IMR-90 (cell line): Measurements from ENCODE around the gene CYSTM1. TPM values are rescaled to one million over a fixed set of nuclear protein-coding genes. Genes with fewer than 3 reads are reported as not detected.

Experiments used
- ATAC-seq: fragments of 200-7000 bp; cut with Tn5 transposase; 2 replicates; pipeline ENCODE4 v1.9.1; 2020; ENCODE audit warnings: low read depth, mild to moderate bottlenecking, moderate library complexity
- BruUV-seq: library from RNA; stranded (reverse); fragments of 400-500 nt; replicated peaks from 2 replicates; lab custom pipeline; 2021; lab: Mats Ljungman, UMichigan
- CTCF ChIA-PET: fragments of 300-600 bp; formaldehyde crosslinking; extraction: SDS; loops from one replicate; lab custom pipeline; 2021; ENCODE audit warnings: antibody characterized with exemption; lab: Yijun Ruan, JAX
- POLR2A ChIA-PET: fragments of 300-600 bp; sonication (Branson Sonifier 250); formaldehyde crosslinking; loops from one replicate; lab custom pipeline; 2022; ENCODE audit warnings: antibody characterized with exemption; ENCODE audit not compliant: unreplicated experiment; lab: Charles Lee
- DNase-seq: peaks from one replicate; pipeline ENCODE4 v3.0.0; 2013
- H2AFZ ChIP-seq: replicated peaks from 2 replicates; pipeline ENCODE3; 2013; ENCODE audit warnings: low read length, mild to moderate bottlenecking; ENCODE audit not compliant: poor library complexity
- H2AK5ac ChIP-seq: 2 replicates; pipeline ENCODE4 v1.6.1; 2013; ENCODE audit warnings: low read depth, low read length, inconsistent platforms
- H2AK9ac ChIP-seq: replicated peaks from 2 replicates; pipeline ENCODE3; 2013; ENCODE audit warnings: mild to moderate bottlenecking, low read depth, low read length, moderate library complexity; ENCODE audit not compliant: poor library complexity
- H2BK120ac ChIP-seq: 2 replicates; pipeline ENCODE4 v1.6.1; 2013; ENCODE audit warnings: low read depth, low read length, inconsistent platforms
- H2BK15ac ChIP-seq: 3 replicates; pipeline ENCODE4 v1.6.1; 2013; ENCODE audit warnings: low read depth, low read length, inconsistent platforms
- H2BK20ac ChIP-seq: 2 replicates; pipeline ENCODE4 v1.6.1; 2013; ENCODE audit warnings: low read depth, mild to moderate bottlenecking, inconsistent platforms, low read length, moderate library complexity
- H2BK5ac ChIP-seq: 2 replicates; pipeline ENCODE4 v1.6.1; 2013; ENCODE audit warnings: mild to moderate bottlenecking, low read depth, low read length, inconsistent platforms; ENCODE audit not compliant: poor library complexity, severe bottlenecking
- H3K14ac ChIP-seq: replicated peaks from 2 replicates; pipeline ENCODE4 v1.6.1; 2013; ENCODE audit warnings: low read depth, low read length, inconsistent platforms
- H3K18ac ChIP-seq: 2 replicates; pipeline ENCODE4 v1.6.1; 2013; ENCODE audit warnings: low read depth, low read length, control low read depth
- H3K23ac ChIP-seq: 2 replicates; pipeline ENCODE4 v1.6.1; 2013; ENCODE audit warnings: low read depth, low read length, inconsistent platforms
- H3K27ac ChIP-seq: 2 replicates; pipeline ENCODE4 v1.5.1; 2013; ENCODE audit warnings: mild to moderate bottlenecking, control low read depth, low read length; ENCODE audit not compliant: insufficient read depth
- H3K27me3 ChIP-seq: 2 replicates; pipeline ENCODE4 v1.6.1; 2013; ENCODE audit warnings: low read length; ENCODE audit not compliant: control insufficient read depth, insufficient read depth
- H3K36me3 ChIP-seq: 2 replicates; pipeline ENCODE4 v1.6.1; 2013; ENCODE audit warnings: low read length, mixed read lengths; ENCODE audit not compliant: control insufficient read depth, insufficient read depth
- H3K4ac ChIP-seq: 2 replicates; pipeline ENCODE4 v1.6.1; 2013; ENCODE audit warnings: low read depth, low read length, inconsistent platforms
- H3K4me1 ChIP-seq: 2 replicates; pipeline ENCODE4 v1.6.1; 2013; ENCODE audit warnings: low read length, mixed read lengths; ENCODE audit not compliant: control insufficient read depth, insufficient read depth
- H3K4me2 ChIP-seq: 2 replicates; pipeline ENCODE4 v1.6.1; 2013; ENCODE audit warnings: low read depth, mild to moderate bottlenecking, control low read depth, low read length, moderate library complexity
- H3K4me3 ChIP-seq: 2 replicates; pipeline ENCODE4 v1.5.1; 2013; ENCODE audit warnings: low read depth, mild to moderate bottlenecking, control low read depth, low read length, moderate library complexity; ENCODE audit not compliant: insufficient read depth
- H3K56ac ChIP-seq: 2 replicates; pipeline ENCODE4 v1.6.1; 2013; ENCODE audit warnings: low read length, inconsistent platforms; ENCODE audit not compliant: insufficient read depth; ENCODE audit errors: extremely low read depth
- H3K79me1 ChIP-seq, 2 experiments: 2 replicates each; pipeline ENCODE4 v1.6.1; 2013; ENCODE audit warnings: low read length in 2 of 2, inconsistent platforms in 1 of 2, low read depth in 1 of 2
- H3K9ac ChIP-seq: 2 replicates; pipeline ENCODE4 v1.6.1; 2013; ENCODE audit warnings: low read depth, low read length, control low read depth
- H3K9me1 ChIP-seq: 2 replicates; pipeline ENCODE4 v1.6.1; 2013; ENCODE audit warnings: low read length, inconsistent platforms; ENCODE audit not compliant: insufficient read depth
- H3K9me3 ChIP-seq: 2 replicates; pipeline ENCODE4 v1.6.1; 2013; ENCODE audit warnings: low read length; ENCODE audit not compliant: control insufficient read depth, insufficient read depth
- H4K20me1 ChIP-seq: 2 replicates; pipeline ENCODE4 v1.6.1; 2013; ENCODE audit warnings: low read length, inconsistent platforms; ENCODE audit not compliant: insufficient read depth
- H4K5ac ChIP-seq: 2 replicates; pipeline ENCODE4 v1.6.1; 2013; ENCODE audit warnings: mild to moderate bottlenecking, low read depth, low read length, control low read depth
- H4K8ac ChIP-seq, 2 experiments: 2 replicates each; pipeline ENCODE4 v1.6.1; 2013; ENCODE audit warnings: low read depth in 2 of 2, low read length in 2 of 2, control low read depth in 1 of 2, inconsistent platforms in 1 of 2
- H4K91ac ChIP-seq: 2 replicates; pipeline ENCODE4 v1.6.1; 2013; ENCODE audit warnings: low read depth, low read length, inconsistent platforms; ENCODE audit not compliant: insufficient read depth
- BHLHE40 ChIP-seq: fragments of 150-350 bp; IDR thresholded peaks from 2 replicates; pipeline ENCODE4 v1.6.1; 2016; ENCODE audit warnings: mild to moderate bottlenecking, low read depth, low read length
- CEBPB ChIP-seq: IDR thresholded peaks from 2 replicates; pipeline ENCODE4 v1.6.1; 2012; ENCODE audit warnings: low read depth, low read length, improper control_type of control experiment
- CHD1 ChIP-seq: IDR thresholded peaks from 2 replicates; pipeline ENCODE4 v1.6.1; 2012; ENCODE audit warnings: low read depth, low read length, improper control_type of control experiment
- FOS ChIP-seq: fragments of 150-350 bp; IDR thresholded peaks from 2 replicates; pipeline ENCODE4 v1.6.1; 2016; ENCODE audit warnings: low read depth, low read length
- MAFK ChIP-seq: IDR thresholded peaks from 2 replicates; pipeline ENCODE4 v1.6.1; 2012; ENCODE audit warnings: low read depth, low read length, improper control_type of control experiment
- MAZ ChIP-seq: IDR thresholded peaks from 2 replicates; pipeline ENCODE4 v1.6.1; 2012; ENCODE audit warnings: low read depth, mild to moderate bottlenecking, low read length, improper control_type of control experiment, moderate library complexity, borderline replicate concordance
- MXI1 ChIP-seq: IDR thresholded peaks from 2 replicates; pipeline ENCODE4 v1.6.1; 2012; ENCODE audit warnings: low read depth, mild to moderate bottlenecking, low read length, moderate library complexity, borderline replicate concordance
- NFE2L2 ChIP-seq: fragments of 150-350 bp; IDR thresholded peaks from 2 replicates; pipeline ENCODE4 v1.6.1; 2016; ENCODE audit warnings: low read depth, mild to moderate bottlenecking, low read length
- POLR2A ChIP-seq: IDR thresholded peaks from 2 replicates; pipeline ENCODE4 v1.6.1; 2012; ENCODE audit warnings: mild to moderate bottlenecking, low read depth, low read length
- RAD21 ChIP-seq: IDR thresholded peaks from 2 replicates; pipeline ENCODE4 v1.6.1; 2012; ENCODE audit warnings: low read length, improper control_type of control experiment
- RCOR1 ChIP-seq: IDR thresholded peaks from 2 replicates; pipeline ENCODE4 v1.6.1; 2012; ENCODE audit warnings: mild to moderate bottlenecking, low read length, improper control_type of control experiment; ENCODE audit not compliant: insufficient replicate concordance
- RFX5 ChIP-seq: IDR thresholded peaks from 2 replicates; pipeline ENCODE4 v1.8.0; 2012; ENCODE audit warnings: low read depth, mild to moderate bottlenecking, low read length, moderate library complexity
- SMC3 ChIP-seq: fragments of 150-350 bp; IDR thresholded peaks from 2 replicates; pipeline ENCODE4 v1.6.1; 2016; ENCODE audit warnings: low read depth, mild to moderate bottlenecking, antibody characterized with exemption, low read length, moderate library complexity
- WGBS, 2 experiments: methylation state at CpG; one replicate each; pipeline versions ENCODE4 v1.1.5 to v1.1.7; 2013; ENCODE audit warnings: missing lambda C conversion rate in 2 of 2; ENCODE audit not compliant: insufficient read length in 1 of 2; ENCODE audit errors: extremely low coverage in 2 of 2; 5-methylcytosine and 5-hydroxymethylcytosine counted together
- dilution Hi-C: fragments of 300-500 bp; cut with HindIII; formaldehyde crosslinking; loops from one replicate; pipeline ENCODE4 v1.14.3; 2018; ENCODE audit warnings: low sequenced_read_pairs; ENCODE audit not compliant: unreplicated experiment
- in situ Hi-C: fragments of 300-500 bp; cut with MboI; formaldehyde crosslinking; loops from 3 replicates; pipeline ENCODE4 v1.14.3; 2019; ENCODE audit warnings: low sequenced_read_pairs, inconsistent platforms, mixed read lengths
- intact Hi-C: fragments of 100-400 bp; cut with micrococcal nuclease; formaldehyde crosslinking; loops from 2 replicates; pipeline ENCODE4 v1.10.0; 2022
- polyA plus RNA-seq, 3 experiments: library from polyadenylated mRNA; depleted of rRNA; stranded (reverse); fragments of >200 nt; gene quantifications; 2 replicates each; pipeline ENCODE4 v1.2.3, GENCODE V29; 2012; ENCODE audit warnings: low replicate concordance in 1 of 3
- total RNA-seq: library from RNA; depleted of rRNA; stranded (reverse); fragments of >200 nt; gene quantifications from 2 replicates; pipeline ENCODE4 v1.2.3, GENCODE V29; 2012
- TF ChIP-seq, protein P1 (sequence below): fragments of 150-350 bp; IDR thresholded peaks from 2 replicates; pipeline ENCODE4 v1.6.1; 2017; ENCODE audit warnings: mild to moderate bottlenecking, antibody characterized with exemption, low read length, low read depth
- TF ChIP-seq, protein P2 (sequence below): fragments of 150-350 bp; IDR thresholded peaks from 2 replicates; pipeline ENCODE4 v1.6.1; 2016; ENCODE audit warnings: low read depth, mild to moderate bottlenecking, low read length, moderate library complexity, borderline replicate concordance
- TF ChIP-seq, protein P3 (sequence below): conservative IDR thresholded peaks from 2 replicates; pipeline ENCODE4 v1.5.1; 2012; ENCODE audit warnings: mild to moderate bottlenecking, low read depth, low read length, improper control_type of control experiment

Gene CYSTM1
- total and polyA plus RNA-seq, 2 of the 4 experiments (the other 2 are of a cell fraction) = 7.3 to 15.0 TPM

DNA sequence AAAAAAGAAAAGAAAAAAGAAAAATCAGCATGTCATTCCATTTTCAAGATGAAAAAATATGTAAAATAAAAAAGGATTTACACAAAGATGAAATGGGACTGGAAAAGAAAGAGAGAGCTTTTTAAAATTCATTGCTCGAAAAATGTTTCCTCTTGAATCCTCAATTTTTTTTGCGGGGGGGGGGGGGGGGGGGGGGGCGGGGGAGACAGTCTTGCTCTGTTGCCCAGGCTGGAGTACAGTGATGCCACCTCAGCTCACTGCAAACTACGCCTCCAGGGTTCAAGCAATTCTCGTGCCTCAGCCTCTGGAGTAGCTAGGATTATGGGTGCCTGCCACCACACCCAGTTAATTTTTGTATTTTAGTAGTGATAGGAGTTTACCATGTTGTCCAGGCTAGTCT lies 111.4 kb downstream of the CYSTM1 start:
- Histone ChIP-seq H3K4me1 (peaks cover 2% of the 10 kb centered on the region), H2AK5ac (no peak overlapping the region), H2BK120ac (no peak overlapping the region), H3K23ac (no peak overlapping the region), H2BK15ac (no peak overlapping the region), H3K27me3 (no peaks in the 10 kb centered on the region), H3K14ac (no peak overlapping the region), H3K4me2 (no peak overlapping the region), H2AFZ (no peak overlapping the region), H3K79me1 (peaks cover 35 to 66% of the 10 kb centered on the region in 2 experiments), H3K56ac (no peak overlapping the region), H4K5ac (no peak overlapping the region), H3K9me1 (no peaks in the 10 kb centered on the region; the same call in 1 of the 2 replicates), H3K18ac (no peak overlapping the region), H3K27ac (no peak overlapping the region), H3K9me3 (no peaks in the 10 kb centered on the region), H4K91ac (no peak overlapping the region), H2AK9ac (no peak overlapping the region), H4K8ac (no peak overlapping the region), H2BK5ac (no peak overlapping the region), H3K4me3 (no peak overlapping the region), H3K36me3 (no peaks in the 10 kb centered on the region), H3K9ac (no peak overlapping the region), H2BK20ac (no peak overlapping the region), H4K20me1 (peaks cover 17% of the 10 kb centered on the region; the same call in 1 of the 2 replicates), H3K4ac (no peak overlapping the region)
- in situ Hi-C loops (no loop called here), dilution Hi-C loops (no loop called here), intact Hi-C loops (loop anchor here (2.0 kb wide), 1 partner anchor 26 kb away; no protein-coding TSS in a partner anchor)
- DNase-seq (no peak), ATAC-seq (no peak)
- no CpG with 5 or more reads among the region's 5 CpGs for WGBS, 2 experiments
- TF ChIP-seq RFX5 = no peak
- no peak for TF ChIP-seq SMC3
- TF ChIP-seq, protein P1, sequence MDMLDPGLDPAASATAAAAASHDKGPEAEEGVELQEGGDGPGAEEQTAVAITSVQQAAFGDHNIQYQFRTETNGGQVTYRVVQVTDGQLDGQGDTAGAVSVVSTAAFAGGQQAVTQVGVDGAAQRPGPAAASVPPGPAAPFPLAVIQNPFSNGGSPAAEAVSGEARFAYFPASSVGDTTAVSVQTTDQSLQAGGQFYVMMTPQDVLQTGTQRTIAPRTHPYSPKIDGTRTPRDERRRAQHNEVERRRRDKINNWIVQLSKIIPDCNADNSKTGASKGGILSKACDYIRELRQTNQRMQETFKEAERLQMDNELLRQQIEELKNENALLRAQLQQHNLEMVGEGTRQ = no peak
- TF ChIP-seq BHLHE40 = no peak
- TF ChIP-seq RAD21 = no peak
- TF ChIP-seq MAZ = no peak
- TF ChIP-seq, protein P2, sequence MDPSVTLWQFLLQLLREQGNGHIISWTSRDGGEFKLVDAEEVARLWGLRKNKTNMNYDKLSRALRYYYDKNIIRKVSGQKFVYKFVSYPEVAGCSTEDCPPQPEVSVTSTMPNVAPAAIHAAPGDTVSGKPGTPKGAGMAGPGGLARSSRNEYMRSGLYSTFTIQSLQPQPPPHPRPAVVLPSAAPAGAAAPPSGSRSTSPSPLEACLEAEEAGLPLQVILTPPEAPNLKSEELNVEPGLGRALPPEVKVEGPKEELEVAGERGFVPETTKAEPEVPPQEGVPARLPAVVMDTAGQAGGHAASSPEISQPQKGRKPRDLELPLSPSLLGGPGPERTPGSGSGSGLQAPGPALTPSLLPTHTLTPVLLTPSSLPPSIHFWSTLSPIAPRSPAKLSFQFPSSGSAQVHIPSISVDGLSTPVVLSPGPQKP = no peak
- TF ChIP-seq CHD1 = no peak
- TF ChIP-seq RCOR1 = no peak
- no peak for TF ChIP-seq POLR2A
- TF ChIP-seq CEBPB = no peak
- TF ChIP-seq, protein P3, sequence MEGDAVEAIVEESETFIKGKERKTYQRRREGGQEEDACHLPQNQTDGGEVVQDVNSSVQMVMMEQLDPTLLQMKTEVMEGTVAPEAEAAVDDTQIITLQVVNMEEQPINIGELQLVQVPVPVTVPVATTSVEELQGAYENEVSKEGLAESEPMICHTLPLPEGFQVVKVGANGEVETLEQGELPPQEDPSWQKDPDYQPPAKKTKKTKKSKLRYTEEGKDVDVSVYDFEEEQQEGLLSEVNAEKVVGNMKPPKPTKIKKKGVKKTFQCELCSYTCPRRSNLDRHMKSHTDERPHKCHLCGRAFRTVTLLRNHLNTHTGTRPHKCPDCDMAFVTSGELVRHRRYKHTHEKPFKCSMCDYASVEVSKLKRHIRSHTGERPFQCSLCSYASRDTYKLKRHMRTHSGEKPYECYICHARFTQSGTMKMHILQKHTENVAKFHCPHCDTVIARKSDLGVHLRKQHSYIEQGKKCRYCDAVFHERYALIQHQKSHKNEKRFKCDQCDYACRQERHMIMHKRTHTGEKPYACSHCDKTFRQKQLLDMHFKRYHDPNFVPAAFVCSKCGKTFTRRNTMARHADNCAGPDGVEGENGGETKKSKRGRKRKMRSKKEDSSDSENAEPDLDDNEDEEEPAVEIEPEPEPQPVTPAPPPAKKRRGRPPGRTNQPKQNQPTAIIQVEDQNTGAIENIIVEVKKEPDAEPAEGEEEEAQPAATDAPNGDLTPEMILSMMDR = no peak
- no peak for TF ChIP-seq MAFK
- TF ChIP-seq FOS = no peak
- TF ChIP-seq NFE2L2 = no peak
- no peak for TF ChIP-seq MXI1
- ChIA-PET POLR2A (no interaction called here), CTCF (interaction anchor here (0.7 kb wide), 1 partner anchor 9 kb away, joined by 3 read pairs; no protein-coding TSS in a partner anchor)
- no TSS peak for BruUV-seq
